Astrocyte (in vitro differentiated cells and primary cell): ENCODE results near the gene ELMO1. TPM values are rescaled to one million over a fixed set of nuclear protein-coding genes. Genes with fewer than 3 reads are reported as not detected.

ENCODE experiments used
- DNase-seq: peaks from one replicate; pipeline ENCODE4 v3.0.0-alpha.2; 2010; ENCODE audit warnings: low read depth
- FAIRE-seq: peaks from 2 replicates; lab custom pipeline; 2011; peaks lifted over from hg19 to GRCh38; lab: Jason Lieb, UNC
- H2AFZ ChIP-seq: 2 replicates; pipeline ENCODE4 v1.6.0; 2012; ENCODE audit warnings: low read depth, low read length, inconsistent platforms
- H3K27ac ChIP-seq: 2 replicates; pipeline ENCODE4 v1.5.1; 2011; ENCODE audit warnings: low read depth, low read length, inconsistent platforms
- H3K27me3 ChIP-seq: 2 replicates; pipeline ENCODE4 v1.6.0; 2011; ENCODE audit warnings: low read length, inconsistent platforms; ENCODE audit not compliant: insufficient read depth
- H3K36me3 ChIP-seq: 2 replicates; pipeline ENCODE4 v1.5.1; 2011; ENCODE audit warnings: low read length, inconsistent platforms; ENCODE audit not compliant: insufficient read depth
- H3K4me1 ChIP-seq: 2 replicates; pipeline ENCODE4 v1.5.1; 2011; ENCODE audit warnings: low read length, inconsistent platforms; ENCODE audit not compliant: insufficient read depth
- H3K4me2 ChIP-seq: 2 replicates; pipeline ENCODE4 v1.6.0; 2012; ENCODE audit warnings: low read length, inconsistent platforms
- H3K4me3 ChIP-seq: 2 replicates; pipeline ENCODE4 v1.5.1; 2011; ENCODE audit warnings: low read depth, mild to moderate bottlenecking, low read length, inconsistent platforms; ENCODE audit not compliant: insufficient read depth
- H3K79me2 ChIP-seq: 2 replicates; pipeline ENCODE4 v1.6.0; 2012; ENCODE audit warnings: mild to moderate bottlenecking, low read length, inconsistent platforms; ENCODE audit not compliant: insufficient read depth
- H3K9ac ChIP-seq: 2 replicates; pipeline ENCODE4 v1.6.0; 2012; ENCODE audit warnings: mild to moderate bottlenecking, low read length, inconsistent platforms
- H3K9me3 ChIP-seq: 2 replicates; pipeline ENCODE4 v1.5.1; 2012; ENCODE audit warnings: low read depth, mild to moderate bottlenecking, low read length, inconsistent platforms; ENCODE audit not compliant: insufficient read depth
- H4K20me1 ChIP-seq: 2 replicates; pipeline ENCODE4 v1.6.0; 2012; ENCODE audit warnings: low read length, inconsistent platforms; ENCODE audit not compliant: insufficient read depth
- H3K27ac Mint-ChIP-seq: one replicate; pipeline ENCODE4 v1.8.0; 2021; ENCODE audit warnings: mild to moderate bottlenecking, mixed read lengths; ENCODE audit not compliant: unreplicated experiment
- H3K27me3 Mint-ChIP-seq: one replicate; pipeline ENCODE4 v1.8.0; 2021; ENCODE audit warnings: low read depth, mixed read lengths; ENCODE audit not compliant: unreplicated experiment
- H3K36me3 Mint-ChIP-seq: one replicate; pipeline ENCODE4 v1.8.0; 2021; ENCODE audit warnings: low read depth, mixed read lengths; ENCODE audit not compliant: unreplicated experiment
- H3K4me1 Mint-ChIP-seq: one replicate; pipeline ENCODE4 v1.8.0; 2021; ENCODE audit warnings: low read depth, mixed read lengths; ENCODE audit not compliant: unreplicated experiment
- H3K4me3 Mint-ChIP-seq: one replicate; pipeline ENCODE4 v1.8.0; 2021; ENCODE audit warnings: mild to moderate bottlenecking, moderate library complexity, mixed read lengths; ENCODE audit not compliant: unreplicated experiment
- H3K9me3 Mint-ChIP-seq: one replicate; pipeline ENCODE4 v1.8.0; 2021; ENCODE audit warnings: mild to moderate bottlenecking, mixed read lengths; ENCODE audit not compliant: unreplicated experiment
- CTCF ChIP-seq: IDR thresholded peaks from 2 replicates; pipeline ENCODE4 v1.5.1; 2011; ENCODE audit warnings: low read depth, mild to moderate bottlenecking, inconsistent platforms, low read length, moderate library complexity; ENCODE audit not compliant: insufficient read depth
- EZH2 ChIP-seq: IDR thresholded peaks from 2 replicates; pipeline ENCODE4 v1.6.1; 2012; ENCODE audit warnings: mild to moderate bottlenecking, low read length, inconsistent platforms; ENCODE audit not compliant: insufficient read depth
- total RNA-seq: library from RNA; stranded (reverse); gene quantifications from 2 replicates; pipeline ENCODE4 v1.2.1, GENCODE V29; 2021

Gene ELMO1
- total RNA-seq, 1 donor from 2014 or later = 20.4 TPM

- H4K20me1 ChIP-seq = no peaks in the 10 kb centered on the region
- H2AFZ ChIP-seq = no peak overlapping the region
- H3K4me3 ChIP-seq = no peak overlapping the region
- Mint-ChIP-seq H3K36me3 (peaks cover 2% of the 10 kb centered on the region), H3K9me3 (peaks cover 4% of the 10 kb centered on the region), H3K4me1 (peaks cover 3% of the 10 kb centered on the region), H3K27me3 (no peaks in the 10 kb centered on the region), H3K4me3 (no peak overlapping the region), H3K27ac (no peak overlapping the region)
- no peak overlapping the region for H3K4me2 ChIP-seq
- no peak overlapping the region for H3K9ac ChIP-seq
- H3K27me3 ChIP-seq = no peaks in the 10 kb centered on the region
- no peak for TF ChIP-seq EZH2
- no peak for TF ChIP-seq CTCF
- no peaks in the 10 kb centered on the region for H3K79me2 ChIP-seq
- H3K27ac ChIP-seq = no peak overlapping the region
- no peak for DNase-seq
- no peaks in the 10 kb centered on the region for H3K4me1 ChIP-seq
- peaks cover 3% of the 10 kb centered on the region for H3K9me3 ChIP-seq
- no peak for FAIRE-seq
- H3K36me3 ChIP-seq = no peaks in the 10 kb centered on the region
Observed at GRCh38 chr7:36904802-36905201, 543.9 kb downstream of the ELMO1 start.

GRCh38 chr7:36904101-36904500 is 544.6 kb downstream of the ELMO1 start:
- Histone ChIP-seq H3K4me3 (no peak overlapping the region), H3K9me3 (peaks cover 3% of the 10 kb centered on the region), H3K27me3 (no peaks in the 10 kb centered on the region), H3K79me2 (no peaks in the 10 kb centered on the region), H3K36me3 (no peaks in the 10 kb centered on the region), H3K27ac (no peak overlapping the region), H3K4me2 (no peak overlapping the region), H3K4me1 (no peaks in the 10 kb centered on the region), H4K20me1 (no peaks in the 10 kb centered on the region), H3K9ac (no peak overlapping the region), H2AFZ (no peak overlapping the region)
- TF ChIP-seq CTCF (no peak), EZH2 (no peak)
- no peak for FAIRE-seq
- no peak overlapping the region for H3K4me3 Mint-ChIP-seq
- peaks cover 4% of the 10 kb centered on the region for H3K9me3 Mint-ChIP-seq
- peaks cover 2% of the 10 kb centered on the region for H3K36me3 Mint-ChIP-seq
- H3K27ac Mint-ChIP-seq = no peak overlapping the region
- H3K4me1 Mint-ChIP-seq = peaks cover 3% of the 10 kb centered on the region
- no peak for DNase-seq
- H3K27me3 Mint-ChIP-seq = no peaks in the 10 kb centered on the region

- no peak overlapping the region for H3K4me3 Mint-ChIP-seq
- TF ChIP-seq EZH2 (no peak), CTCF (no peak)
- H3K4me2 ChIP-seq = no peak overlapping the region
- H3K27me3 Mint-ChIP-seq = no peaks in the 10 kb centered on the region
- no peak overlapping the region for H3K4me3 ChIP-seq
- DNase-seq (no peak), FAIRE-seq (no peak)
- peaks cover 4% of the 10 kb centered on the region for H3K9me3 Mint-ChIP-seq
- H3K36me3 Mint-ChIP-seq = peaks cover 2% of the 10 kb centered on the region
- H3K4me1 ChIP-seq = no peaks in the 10 kb centered on the region
- no peaks in the 10 kb centered on the region for H3K36me3 ChIP-seq
- H4K20me1 ChIP-seq = no peaks in the 10 kb centered on the region
- H3K79me2 ChIP-seq = no peaks in the 10 kb centered on the region
- H2AFZ ChIP-seq = no peak overlapping the region
- H3K9ac ChIP-seq = no peak overlapping the region
- peaks cover 5% of the 10 kb centered on the region for H3K4me1 Mint-ChIP-seq
- H3K27ac ChIP-seq = no peak overlapping the region
- H3K9me3 ChIP-seq = peaks cover 5% of the 10 kb centered on the region
- no peak overlapping the region for H3K27ac Mint-ChIP-seq
- no peaks in the 10 kb centered on the region for H3K27me3 ChIP-seq
Observed at GRCh38 chr7:36900988-36901710, 547.5 kb downstream of the ELMO1 start.
